KMS-11 (cell line): ENCODE measurements around the gene RGS21.

Source experiments
- H2AFZ ChIP-seq: fragments of 200-600 bp; sonication (generic); 2 replicates; pipeline ENCODE4 v1.6.1; 2016; ENCODE audit warnings: antibody characterized with exemption, mixed run types, low read depth
- H3K27ac ChIP-seq: fragments of 200-600 bp; sonication (generic); 2 replicates; pipeline ENCODE4 v1.6.1; 2016; ENCODE audit warnings: mild to moderate bottlenecking, mixed run types
- H3K27me3 ChIP-seq: fragments of 200-600 bp; sonication (generic); 2 replicates; pipeline ENCODE4 v1.6.1; 2017; ENCODE audit warnings: mild to moderate bottlenecking, low read depth, mixed run types, moderate library complexity; ENCODE audit not compliant: insufficient read depth
- H3K36me3 ChIP-seq: fragments of 200-600 bp; sonication (generic); 2 replicates; pipeline ENCODE4 v1.6.1; 2017; ENCODE audit warnings: mild to moderate bottlenecking, mixed run types; ENCODE audit not compliant: insufficient read depth
- H3K4me1 ChIP-seq: fragments of 200-600 bp; sonication (generic); 2 replicates; pipeline ENCODE4 v1.6.1; 2016; ENCODE audit warnings: mild to moderate bottlenecking, low read depth, mixed run types; ENCODE audit not compliant: poor library complexity, severe bottlenecking
- H3K4me2 ChIP-seq: fragments of 200-600 bp; sonication (generic); 2 replicates; pipeline ENCODE4 v1.7.0; 2016; ENCODE audit warnings: mild to moderate bottlenecking, mixed run types
- H3K4me3 ChIP-seq: fragments of 200-600 bp; sonication (generic); IDR thresholded peaks from 2 replicates; pipeline ENCODE4 v1.6.1; 2017; ENCODE audit warnings: low read depth, low read length, mixed read lengths; ENCODE audit not compliant: insufficient read depth
- H3K79me2 ChIP-seq: fragments of 200-600 bp; sonication (generic); 2 replicates; pipeline ENCODE4 v1.6.1; 2016; ENCODE audit warnings: low read depth, mixed run types; ENCODE audit not compliant: insufficient read depth
- H3K9ac ChIP-seq: fragments of 200-600 bp; sonication (generic); 2 replicates; pipeline ENCODE4 v1.6.1; 2016; ENCODE audit warnings: mild to moderate bottlenecking, mixed run types
- H4K20me1 ChIP-seq: fragments of 200-600 bp; sonication (generic); 2 replicates; pipeline ENCODE4 v1.6.1; 2016; ENCODE audit warnings: mild to moderate bottlenecking, mixed run types; ENCODE audit not compliant: insufficient read depth
- CTCF ChIP-seq: fragments of 200-600 bp; sonication (generic); conservative IDR thresholded peaks from 2 replicates; pipeline ENCODE4 v1.6.1; 2017; ENCODE audit warnings: low read depth, mild to moderate bottlenecking, antibody characterized with exemption, low read length, moderate library complexity, mixed read lengths

The RGS21 gene

GRCh38 chr1:192316942-192317450, at the start of gene RGS21:
Gene RGS21 (plus strand): TSS chr1:192316992. CDS start chr1:192343037, 26,045 bp downstream.
- Histone ChIP-seq H3K27ac (no peak within 1 kb of the TSS), H3K4me3 (no peak within 1 kb of the TSS), H3K9ac (no peak within 1 kb of the TSS), H3K27me3 (no peaks in the 10 kb centered on the region), H2AFZ (no peak within 1 kb of the TSS), H3K79me2 (no peaks in the 10 kb centered on the region), H3K36me3 (no peaks in the 10 kb centered on the region), H4K20me1 (no peaks in the 10 kb centered on the region), H3K4me1 (no peaks in the 10 kb centered on the region), H3K4me2 (no peak within 1 kb of the TSS)
- no peak for TF ChIP-seq CTCF

GRCh38 chr1:192268468-192269052, 48.2 kb upstream of the RGS21 start:
- H3K36me3 ChIP-seq: no peaks in the 10 kb centered on the region
- no peak overlapping the region for H2AFZ ChIP-seq
- no peaks in the 10 kb centered on the region for H3K79me2 ChIP-seq
- H4K20me1 ChIP-seq: no peaks in the 10 kb centered on the region
- no peak overlapping the region for H3K4me2 ChIP-seq
- peaks cover 28% of the 10 kb centered on the region for H3K4me1 ChIP-seq
- TF ChIP-seq CTCF: no peak
- H3K27me3 ChIP-seq: no peaks in the 10 kb centered on the region
- H3K9ac ChIP-seq: no peak overlapping the region
- H3K4me3 ChIP-seq: no peak overlapping the region
- no peak overlapping the region for H3K27ac ChIP-seq

GRCh38 chr1:192270398-192270797, 46.4 kb upstream of the RGS21 start:
- TF ChIP-seq CTCF: no peak
- H3K79me2 ChIP-seq: no peaks in the 10 kb centered on the region
- no peak overlapping the region for H3K4me2 ChIP-seq
- H3K4me3 ChIP-seq: no peak overlapping the region
- no peak overlapping the region for H3K9ac ChIP-seq
- no peak overlapping the region for H2AFZ ChIP-seq
- no peak overlapping the region for H3K27ac ChIP-seq
- peaks cover 21% of the 10 kb centered on the region for H3K4me1 ChIP-seq
- H3K27me3 ChIP-seq: no peaks in the 10 kb centered on the region
- H4K20me1 ChIP-seq: no peaks in the 10 kb centered on the region
- no peaks in the 10 kb centered on the region for H3K36me3 ChIP-seq

GRCh38 chr1:192272732-192273131, 44.1 kb upstream of the RGS21 start:
- Histone ChIP-seq H3K4me1 (no peaks in the 10 kb centered on the region), H3K36me3 (no peaks in the 10 kb centered on the region; the same call in 1 of the 2 replicates), H3K27me3 (no peaks in the 10 kb centered on the region), H2AFZ (no peak overlapping the region), H4K20me1 (no peaks in the 10 kb centered on the region), H3K4me2 (no peak overlapping the region), H3K27ac (no peak overlapping the region), H3K79me2 (no peaks in the 10 kb centered on the region), H3K9ac (no peak overlapping the region), H3K4me3 (no peak overlapping the region)
- no peak for TF ChIP-seq CTCF
